Keratinocyte (primary cell): ENCODE measurements around the gene UBA6. TPM values are rescaled to one million over a fixed set of nuclear protein-coding genes. Genes with fewer than 3 reads are reported as not detected.

Experiments used
- DNase-seq: peaks from one replicate; pipeline ENCODE4 v3.0.0-alpha.2; 2011; ENCODE audit warnings: low read depth, missing footprints, low spot score
- FAIRE-seq: peaks from 2 replicates; lab custom pipeline; 2011; peaks lifted over from hg19 to GRCh38; lab: Jason Lieb, UNC
- H2AFZ ChIP-seq: 2 replicates; pipeline ENCODE4 v1.6.0; 2012; ENCODE audit warnings: low read length, control low read depth, inconsistent platforms; ENCODE audit not compliant: control insufficient read depth
- H3K27ac ChIP-seq: 2 replicates; pipeline ENCODE4 v1.5.1; 2011; ENCODE audit warnings: low read length; ENCODE audit not compliant: control insufficient read depth, insufficient read depth
- H3K27me3 ChIP-seq: 3 replicates; pipeline ENCODE4 v1.6.0; 2011; ENCODE audit warnings: low read length; ENCODE audit not compliant: control insufficient read depth, insufficient read depth; ENCODE audit errors: extremely low read depth
- H3K36me3 ChIP-seq, 2 experiments: 2 replicates in 1 of 2; 3 replicates in 1 of 2; pipeline ENCODE4 v1.5.1; 2011; ENCODE audit warnings: low read length in 2 of 2, mild to moderate bottlenecking in 1 of 2; ENCODE audit not compliant: control insufficient read depth in 2 of 2, insufficient read depth in 2 of 2; ENCODE audit errors: extremely low read depth in 1 of 2
- H3K4me1 ChIP-seq: 3 replicates; pipeline ENCODE4 v1.5.1; 2011; ENCODE audit warnings: low read length; ENCODE audit not compliant: control insufficient read depth, insufficient read depth; ENCODE audit errors: extremely low read depth
- H3K4me2 ChIP-seq: 3 replicates; pipeline ENCODE4 v1.6.0; 2011; ENCODE audit warnings: low read depth, low read length; ENCODE audit not compliant: control insufficient read depth, insufficient read depth; ENCODE audit errors: extremely low read depth
- H3K4me3 ChIP-seq, 3 experiments: fragments of 200-600 bp in 1 of 3; sonication (generic) in 1 of 3; 2 replicates in 2 of 3; 3 replicates in 1 of 3; pipeline ENCODE4 v1.5.1; 2011 to 2016; ENCODE audit warnings: low read length in 3 of 3, mild to moderate bottlenecking in 3 of 3, control low read depth in 2 of 3, inconsistent platforms in 1 of 3, low read depth in 1 of 3, mixed read lengths in 1 of 3, mixed run types in 1 of 3, moderate library complexity in 1 of 3; ENCODE audit not compliant: control insufficient read depth in 2 of 3, insufficient read depth in 2 of 3; ENCODE audit errors: extremely low read depth in 1 of 3
- H3K79me2 ChIP-seq: 2 replicates; pipeline ENCODE4 v1.6.0; 2012; ENCODE audit warnings: low read length; ENCODE audit not compliant: control insufficient read depth, insufficient read depth
- H3K9ac ChIP-seq: 3 replicates; pipeline ENCODE4 v1.6.0; 2011; ENCODE audit warnings: low read length; ENCODE audit not compliant: control insufficient read depth, insufficient read depth; ENCODE audit errors: extremely low read depth
- H3K9me1 ChIP-seq: 3 replicates; pipeline ENCODE4 v1.6.0; 2011; ENCODE audit warnings: low read length; ENCODE audit not compliant: control insufficient read depth, insufficient read depth; ENCODE audit errors: extremely low read depth
- H3K9me3 ChIP-seq: 2 replicates; pipeline ENCODE4 v1.5.1; 2012; ENCODE audit warnings: low read depth, low read length; ENCODE audit not compliant: control insufficient read depth
- H4K20me1 ChIP-seq: 3 replicates; pipeline ENCODE4 v1.6.0; 2011; ENCODE audit warnings: low read length; ENCODE audit not compliant: control insufficient read depth, insufficient read depth; ENCODE audit errors: extremely low read depth
- EZH2 ChIP-seq: IDR thresholded peaks from one replicate; pipeline ENCODE4 v1.6.1; 2012; ENCODE audit warnings: inconsistent platforms, mild to moderate bottlenecking, low read length, moderate library complexity
- dilution Hi-C: fragments of 300-500 bp; cut with MboI; formaldehyde crosslinking; loops from one replicate; pipeline ENCODE4 v1.7.0; 2020; ENCODE audit warnings: low sequenced_read_pairs; ENCODE audit not compliant: extremely low pct_ligation_motif_present
- polyA plus RNA-seq, 5 experiments: library from polyadenylated mRNA; depleted of rRNA in 3 of 5; stranded (reverse) in 3 of 5; stranded (forward) in 1 of 5; unstranded in 1 of 5; fragments of >200 nt; gene quantifications; 1 replicate in 1 of 5; 2 replicates in 3 of 5; 3 replicates in 1 of 5; pipeline versions ENCODE4 v1.2.1 to v1.2.3, GENCODE V29; 2011 to 2012; ENCODE audit warnings: missing spikeins in 2 of 5, low read depth in 1 of 5, low replicate concordance in 1 of 5
- TF ChIP-seq, protein P1 (sequence below), 3 experiments: IDR thresholded peaks in 1 of 3; conservative IDR thresholded peaks in 1 of 3; optimal IDR thresholded peaks in 1 of 3; 2 replicates in 2 of 3; 3 replicates in 1 of 3; pipeline versions ENCODE3 to v1.5.1; 2011; ENCODE audit warnings: low read length in 3 of 3, mild to moderate bottlenecking in 3 of 3, moderate library complexity in 2 of 3, control low read depth in 1 of 3, inconsistent platforms in 1 of 3; ENCODE audit not compliant: insufficient read depth in 2 of 3; ENCODE audit errors: extremely low read depth in 1 of 3

Gene UBA6
- polyA plus RNA-seq, 1 donor (not counting 4 experiments of a cell fraction or from before 2014, with no cell fraction given), result 221 TPM

- no peak for FAIRE-seq
- no peak overlapping the region for H3K4me3 ChIP-seq
- H3K9ac ChIP-seq, result no peak overlapping the region
- H4K20me1 ChIP-seq, result no peaks in the 10 kb centered on the region
- no peak for DNase-seq
- H2AFZ ChIP-seq, result no peak overlapping the region
- H3K79me2 ChIP-seq, result no peaks in the 10 kb centered on the region
- no peak overlapping the region for H3K4me2 ChIP-seq
- H3K4me1 ChIP-seq, result no peaks in the 10 kb centered on the region
- dilution Hi-C loops, result no loop called here
- H3K36me3 ChIP-seq, result peaks cover 5 to 17% of the 10 kb centered on the region in 2 experiments
- H3K9me1 ChIP-seq, result peaks cover 2% of the 10 kb centered on the region
- no peaks in the 10 kb centered on the region for H3K9me3 ChIP-seq
- H3K27me3 ChIP-seq, result no peaks in the 10 kb centered on the region
- TF ChIP-seq, protein P1, sequence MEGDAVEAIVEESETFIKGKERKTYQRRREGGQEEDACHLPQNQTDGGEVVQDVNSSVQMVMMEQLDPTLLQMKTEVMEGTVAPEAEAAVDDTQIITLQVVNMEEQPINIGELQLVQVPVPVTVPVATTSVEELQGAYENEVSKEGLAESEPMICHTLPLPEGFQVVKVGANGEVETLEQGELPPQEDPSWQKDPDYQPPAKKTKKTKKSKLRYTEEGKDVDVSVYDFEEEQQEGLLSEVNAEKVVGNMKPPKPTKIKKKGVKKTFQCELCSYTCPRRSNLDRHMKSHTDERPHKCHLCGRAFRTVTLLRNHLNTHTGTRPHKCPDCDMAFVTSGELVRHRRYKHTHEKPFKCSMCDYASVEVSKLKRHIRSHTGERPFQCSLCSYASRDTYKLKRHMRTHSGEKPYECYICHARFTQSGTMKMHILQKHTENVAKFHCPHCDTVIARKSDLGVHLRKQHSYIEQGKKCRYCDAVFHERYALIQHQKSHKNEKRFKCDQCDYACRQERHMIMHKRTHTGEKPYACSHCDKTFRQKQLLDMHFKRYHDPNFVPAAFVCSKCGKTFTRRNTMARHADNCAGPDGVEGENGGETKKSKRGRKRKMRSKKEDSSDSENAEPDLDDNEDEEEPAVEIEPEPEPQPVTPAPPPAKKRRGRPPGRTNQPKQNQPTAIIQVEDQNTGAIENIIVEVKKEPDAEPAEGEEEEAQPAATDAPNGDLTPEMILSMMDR (optimal IDR thresholded peaks at IDR 0.05 in 1 of 3, IDR thresholded peaks at IDR 0.05 in 1 of 3, conservative IDR thresholded peaks at IDR 0.05 in 1 of 3; ENCODE audit: extremely low read depth in 1 of 3, insufficient read depth in 2 of 3, low read length in 3 of 3), result no peak
- no peak for TF ChIP-seq EZH2
- no peak overlapping the region for H3K27ac ChIP-seq
These were observed 85.8 kb downstream of the UBA6 start for GRCh38 chr4:67615119-67615518.

- FAIRE-seq (no peak), DNase-seq (no peak)
- TF ChIP-seq, protein P1 (optimal IDR thresholded peaks at IDR 0.05 in 1 of 3, IDR thresholded peaks at IDR 0.05 in 1 of 3, conservative IDR thresholded peaks at IDR 0.05 in 1 of 3; ENCODE audit: extremely low read depth in 1 of 3, insufficient read depth in 2 of 3, low read length in 3 of 3), result no peak
- no peak for TF ChIP-seq EZH2
- H3K4me2 ChIP-seq, result no peak overlapping the region
- dilution Hi-C loops, result no loop called here
- no peaks in the 10 kb centered on the region for H3K27me3 ChIP-seq
- no peaks in the 10 kb centered on the region for H3K9me3 ChIP-seq
- no peaks in the 10 kb centered on the region for H4K20me1 ChIP-seq
- no peaks in the 10 kb centered on the region for H3K79me2 ChIP-seq
- no peak overlapping the region for H3K27ac ChIP-seq
- peaks cover 2% of the 10 kb centered on the region for H3K9me1 ChIP-seq
- H2AFZ ChIP-seq, result no peak overlapping the region
- H3K36me3 ChIP-seq, result peaks cover 5 to 14% of the 10 kb centered on the region in 2 experiments
- no peak overlapping the region for H3K9ac ChIP-seq
- no peaks in the 10 kb centered on the region for H3K4me1 ChIP-seq
- no peak overlapping the region for H3K4me3 ChIP-seq
These were observed 86.8 kb downstream of the UBA6 start for GRCh38 chr4:67614186-67614585.
